Kidney (tissue), 14 donors: ENCODE results near the gene OVOL3. TPM values are rescaled to one million over a fixed set of nuclear protein-coding genes. Genes with fewer than 3 reads are reported as not detected.

Experiments used
- DNase-seq, 5 donors: peaks; one replicate each; pipeline ENCODE4 v3.0.0-alpha.2; 2013 to 2020
- FAIRE-seq: peaks from 2 replicates; lab custom pipeline; 2012; peaks lifted over from hg19 to GRCh38; lab: Jason Lieb, UNC
- H3K27ac ChIP-seq, 2 donors: one replicate each; pipeline ENCODE4 v1.7.0; 2013; ENCODE audit warnings: low read depth in 2 of 2, low read length in 2 of 2, inconsistent platforms in 1 of 2
- H3K27me3 ChIP-seq: one replicate; pipeline ENCODE4 v1.7.1; 2013; ENCODE audit warnings: low read length, inconsistent platforms; ENCODE audit not compliant: control insufficient read depth, insufficient read depth
- H3K36me3 ChIP-seq, 3 donors: one replicate each; pipeline versions ENCODE4 v1.7.0 to v1.7.1; 2013; ENCODE audit warnings: low read length in 3 of 3, control low read depth in 1 of 3, inconsistent platforms in 1 of 3; ENCODE audit not compliant: insufficient read depth in 3 of 3, control insufficient read depth in 2 of 3
- H3K4me1 ChIP-seq, 3 donors: one replicate each; pipeline versions ENCODE4 v1.7.0 to v1.7.1; 2013; ENCODE audit warnings: low read length in 3 of 3, inconsistent platforms in 1 of 3, low read depth in 1 of 3; ENCODE audit not compliant: control insufficient read depth in 2 of 3, insufficient read depth in 2 of 3
- H3K4me3 ChIP-seq, 3 donors: one replicate each; pipeline versions ENCODE4 v1.7.0 to v1.8.1; 2013; ENCODE audit warnings: low read length in 3 of 3, control low read depth in 1 of 3, inconsistent platforms in 1 of 3
- H3K9ac ChIP-seq, 3 donors: one replicate each; pipeline versions ENCODE4 v1.7.0 to v1.7.1; 2013; ENCODE audit warnings: low read length in 3 of 3, control low read depth in 1 of 3, inconsistent platforms in 1 of 3
- H3K9me3 ChIP-seq, 3 donors: one replicate each; pipeline versions ENCODE4 v1.7.0 to v1.7.1; 2013; ENCODE audit warnings: low read length in 3 of 3, control low read depth in 1 of 3, inconsistent platforms in 1 of 3; ENCODE audit not compliant: control insufficient read depth in 2 of 3, insufficient read depth in 1 of 3
- CTCF ChIP-seq: IDR thresholded peaks from 3 replicates; pipeline ENCODE4 v1.5.1; 2012; ENCODE audit warnings: mild to moderate bottlenecking, moderate library complexity, borderline replicate concordance; ENCODE audit not compliant: insufficient read depth; ENCODE audit errors: extremely low read depth
- intact Hi-C: fragments of 100-400 bp; cut with DNase I; formaldehyde crosslinking; loops from one replicate; pipeline ENCODE4 v1.11.1; 2022
- polyA plus RNA-seq: library from polyadenylated mRNA; stranded (reverse); fragments of 350-450 nt; fragmentation: Illumina TruSeq; extraction: RNeasy Lipid Tissue Mini Kit (QIAGEN cat#74804); gene quantifications from one replicate; pipeline ENCODE4 v1.2.3, GENCODE V29; 2014; ENCODE audit warnings: low read depth, low replicate concordance; ENCODE audit not compliant: insufficient read depth
- total RNA-seq: library from RNA; stranded (reverse); fragmentation: NEBNext Ultra II Directional; extraction: Animal tissue kit (Norgen Biotek cat#: 25700); gene quantifications from one replicate; pipeline ENCODE4 v1.2.1, GENCODE V29; 2021
- donor health status: control.
- donor health status: control.
- donor health status: control.
- donor health status: control.
- donor health status: control.
- donor health status: DM: yes; HTN: yes; CAD: no.
- donor health status: Normal renal cell carcinoma (clear cell type).

The OVOL3 gene
- total and polyA plus RNA-seq, 2 donors from 2014 or later: not detected

- H3K36me3 ChIP-seq: no peaks in the 10 kb centered on the region
- no peak overlapping the region for H3K27ac ChIP-seq
- H3K9ac ChIP-seq: no peak overlapping the region
- no peak for TF ChIP-seq CTCF
- DNase-seq (no peak), FAIRE-seq (no peak)
- H3K4me3 ChIP-seq: no peak overlapping the region
- H3K9me3 ChIP-seq: no peaks in the 10 kb centered on the region
- intact Hi-C loops: no loop called here
- H3K4me1 ChIP-seq: no peaks in the 10 kb centered on the region
- H3K27me3 ChIP-seq: no peaks in the 10 kb centered on the region
Measured at GRCh38 chr19:36084231-36085009, 26.5 kb upstream of the OVOL3 start.

GRCh38 chr19:36086326-36086725 lies 24.6 kb upstream of the OVOL3 start:
- no peaks in the 10 kb centered on the region for H3K27me3 ChIP-seq
- no peak overlapping the region for H3K27ac ChIP-seq
- no peak overlapping the region for H3K9ac ChIP-seq
- no peak overlapping the region for H3K4me3 ChIP-seq
- TF ChIP-seq CTCF: no peak
- DNase-seq (no peak), FAIRE-seq (no peak)
- H3K4me1 ChIP-seq: no peaks in the 10 kb centered on the region
- no peaks in the 10 kb centered on the region for H3K9me3 ChIP-seq
- intact Hi-C loops: no loop called here
- no peaks in the 10 kb centered on the region for H3K36me3 ChIP-seq

- no peaks in the 10 kb centered on the region for H3K36me3 ChIP-seq
- TF ChIP-seq CTCF: no peak
- H3K27ac ChIP-seq: no peak overlapping the region
- FAIRE-seq (no peak), DNase-seq (no peak)
- no peaks in the 10 kb centered on the region for H3K4me1 ChIP-seq
- intact Hi-C loops: no loop called here
- no peak overlapping the region for H3K9ac ChIP-seq
- no peaks in the 10 kb centered on the region for H3K27me3 ChIP-seq
- H3K4me3 ChIP-seq: no peak overlapping the region
- H3K9me3 ChIP-seq: no peaks in the 10 kb centered on the region
Measured at GRCh38 chr19:36089847-36090246, 21.1 kb upstream of the OVOL3 start.
